Mesendoderm (in vitro differentiated cells): ENCODE results near the gene ADORA2B.
A peak's percentile ranks its signal among the peaks of the same experiment; 100 is the strongest.

Experiments used
- DNase-seq: peaks from one replicate; pipeline ENCODE4 v3.0.0; 2013
- H2AK5ac ChIP-seq: 2 replicates; pipeline ENCODE4 v1.6.1; 2013; ENCODE audit warnings: low read length, inconsistent platforms
- H2BK120ac ChIP-seq: 2 replicates; pipeline ENCODE4 v1.6.1; 2013; ENCODE audit warnings: low read depth, mild to moderate bottlenecking, low read length, moderate library complexity, mixed read lengths
- H2BK15ac ChIP-seq: replicated peaks from 2 replicates; pipeline ENCODE4 v1.6.1; 2013; ENCODE audit warnings: low read depth, mild to moderate bottlenecking, moderate library complexity
- H2BK5ac ChIP-seq: 2 replicates; pipeline ENCODE4 v1.6.1; 2013; ENCODE audit warnings: low read length, inconsistent platforms
- H3K18ac ChIP-seq: 2 replicates; pipeline ENCODE4 v1.6.1; 2013; ENCODE audit warnings: mild to moderate bottlenecking, low read length, mixed read lengths
- H3K23ac ChIP-seq: one replicate; pipeline ENCODE4 v1.6.1; 2013; ENCODE audit warnings: low read length
- H3K27ac ChIP-seq: 2 replicates; pipeline ENCODE4 v1.5.1; 2013; ENCODE audit warnings: low read depth, mild to moderate bottlenecking, inconsistent platforms, low read length, moderate library complexity
- H3K27me3 ChIP-seq: 2 replicates; pipeline ENCODE4 v1.6.1; 2013; ENCODE audit warnings: low read length, control low read depth, mild to moderate bottlenecking, inconsistent platforms; ENCODE audit not compliant: insufficient read depth, poor library complexity
- H3K36me3 ChIP-seq: 2 replicates; pipeline ENCODE4 v1.6.1; 2013; ENCODE audit warnings: low read length, inconsistent platforms; ENCODE audit not compliant: control insufficient read depth, insufficient read depth
- H3K4ac ChIP-seq: one replicate; pipeline ENCODE4 v1.6.1; 2013; ENCODE audit warnings: low read depth, mild to moderate bottlenecking, low read length, moderate library complexity
- H3K4me1 ChIP-seq: 2 replicates; pipeline ENCODE4 v1.6.1; 2013; ENCODE audit warnings: low read depth, low read length, inconsistent platforms; ENCODE audit not compliant: control insufficient read depth
- H3K4me2 ChIP-seq: 2 replicates; pipeline ENCODE4 v1.6.1; 2013; ENCODE audit warnings: low read length
- H3K4me3 ChIP-seq: 2 replicates; pipeline ENCODE4 v1.5.1; 2013; ENCODE audit warnings: mild to moderate bottlenecking, low read length
- H3K56ac ChIP-seq: one replicate; pipeline ENCODE4 v1.6.1; 2013; ENCODE audit warnings: low read length
- H3K79me1 ChIP-seq: 2 replicates; pipeline ENCODE4 v1.6.1; 2013; ENCODE audit warnings: low read length, inconsistent platforms
- H3K79me2 ChIP-seq: 2 replicates; pipeline ENCODE4 v1.6.1; 2013; ENCODE audit warnings: mild to moderate bottlenecking, low read length; ENCODE audit not compliant: control insufficient read depth, insufficient read depth
- H3K9ac ChIP-seq: 2 replicates; pipeline ENCODE4 v1.6.1; 2013; ENCODE audit warnings: low read length, inconsistent platforms
- H4K5ac ChIP-seq: one replicate; pipeline ENCODE4 v1.6.1; 2013; ENCODE audit warnings: low read length
- H4K8ac ChIP-seq: one replicate; pipeline ENCODE4 v1.6.1; 2013; ENCODE audit warnings: low read depth, mild to moderate bottlenecking, control low read depth, low read length, moderate library complexity
- WGBS: extraction: QIAGEN DNeasy Blood & Tissue Kit; methylation state at CpG from one replicate; pipeline ENCODE4 v1.1.7; 2013; ENCODE audit warnings: low lambda C conversion rate, missing lambda C conversion rate; ENCODE audit not compliant: insufficient coverage; ENCODE audit errors: extremely low coverage; 5-methylcytosine and 5-hydroxymethylcytosine counted together

Gene ADORA2B

GRCh38 chr17:15966879-15967248 is 21.9 kb downstream of the ADORA2B start:
- no peak overlapping the region for H3K4me3 ChIP-seq
- no peak overlapping the region for H4K5ac ChIP-seq
- WGBS = no CpG with 5 or more reads among the region's 11 CpGs
- no peak overlapping the region for H2BK15ac ChIP-seq
- H3K23ac ChIP-seq = peak overlapping the region; percentile 48
- peak overlapping the region; percentile 53 for H3K56ac ChIP-seq
- peak overlapping the region; percentile 26 for H3K4me2 ChIP-seq
- no peaks in the 10 kb centered on the region for H3K27me3 ChIP-seq
- no peak overlapping the region for H4K8ac ChIP-seq
- H2BK120ac ChIP-seq = no peak overlapping the region
- peaks cover 4% of the 10 kb centered on the region for H3K4me1 ChIP-seq
- no peaks in the 10 kb centered on the region for H3K79me1 ChIP-seq
- no peak overlapping the region for H2AK5ac ChIP-seq
- H3K79me2 ChIP-seq = no peaks in the 10 kb centered on the region
- H3K4ac ChIP-seq = no peak overlapping the region
- H3K9ac ChIP-seq = peak overlapping the region; percentile 35
- H3K27ac ChIP-seq = peak overlapping the region; percentile 2
- DNase-seq = peak; percentile 63
- peak overlapping the region; percentile 18 for H2BK5ac ChIP-seq
- H3K36me3 ChIP-seq = no peaks in the 10 kb centered on the region
- H3K18ac ChIP-seq = no peak overlapping the region

GRCh38 chr17:15967706-15968399 is 22.9 kb downstream of the ADORA2B start:
- H3K9ac ChIP-seq = no peak overlapping the region
- H3K79me2 ChIP-seq = no peaks in the 10 kb centered on the region
- peaks cover 4% of the 10 kb centered on the region for H3K4me1 ChIP-seq
- H2BK15ac ChIP-seq = no peak overlapping the region
- H3K56ac ChIP-seq = no peak overlapping the region
- no peak overlapping the region for H3K18ac ChIP-seq
- no peak overlapping the region for H4K5ac ChIP-seq
- H3K79me1 ChIP-seq = no peaks in the 10 kb centered on the region
- no peaks in the 10 kb centered on the region for H3K36me3 ChIP-seq
- H3K4me2 ChIP-seq = no peak overlapping the region
- H2BK5ac ChIP-seq = no peak overlapping the region
- H3K4me3 ChIP-seq = no peak overlapping the region
- H3K4ac ChIP-seq = no peak overlapping the region
- no peak for DNase-seq
- no CpG with 5 or more reads among the region's 11 CpGs for WGBS
- no peak overlapping the region for H2AK5ac ChIP-seq
- H3K27ac ChIP-seq = no peak overlapping the region
- no peaks in the 10 kb centered on the region for H3K27me3 ChIP-seq
- no peak overlapping the region for H3K23ac ChIP-seq
- H2BK120ac ChIP-seq = no peak overlapping the region
- H4K8ac ChIP-seq = no peak overlapping the region

GRCh38 chr17:15969463-15969862 is 24.5 kb downstream of the ADORA2B start:
- Histone ChIP-seq H3K36me3 (no peaks in the 10 kb centered on the region), H3K4me2 (no peak overlapping the region), H2BK15ac (no peak overlapping the region), H3K18ac (no peak overlapping the region), H2BK5ac (no peak overlapping the region), H3K27ac (no peak overlapping the region), H3K79me1 (no peaks in the 10 kb centered on the region), H2BK120ac (no peak overlapping the region), H3K23ac (no peak overlapping the region), H3K56ac (no peak overlapping the region), H3K4ac (no peak overlapping the region), H3K4me3 (no peak overlapping the region), H2AK5ac (no peak overlapping the region), H4K5ac (no peak overlapping the region), H3K4me1 (peaks cover 4% of the 10 kb centered on the region), H3K79me2 (no peaks in the 10 kb centered on the region), H3K9ac (no peak overlapping the region), H3K27me3 (no peaks in the 10 kb centered on the region), H4K8ac (no peak overlapping the region)
- WGBS = no CpG with 5 or more reads among the region's 8 CpGs
- no peak for DNase-seq

- Histone ChIP-seq H3K4me3 (no peak overlapping the region), H3K4ac (no peak overlapping the region), H3K56ac (no peak overlapping the region), H3K36me3 (no peaks in the 10 kb centered on the region), H3K18ac (no peak overlapping the region), H3K27me3 (no peaks in the 10 kb centered on the region), H2AK5ac (no peak overlapping the region), H3K4me1 (peaks cover 4% of the 10 kb centered on the region), H3K27ac (no peak overlapping the region), H3K79me2 (no peaks in the 10 kb centered on the region), H2BK5ac (no peak overlapping the region), H3K23ac (no peak overlapping the region), H3K4me2 (no peak overlapping the region), H4K5ac (no peak overlapping the region), H2BK15ac (no peak overlapping the region), H2BK120ac (no peak overlapping the region), H3K79me1 (no peaks in the 10 kb centered on the region), H3K9ac (no peak overlapping the region), H4K8ac (no peak overlapping the region)
- DNase-seq = no peak
- no CpG with 5 or more reads among the region's 2 CpGs for WGBS
Observed at GRCh38 chr17:15970500-15970899, 25.6 kb downstream of the ADORA2B start.

GRCh38 chr17:15971098-15971678 is 26.3 kb downstream of the ADORA2B start:
- no peaks in the 10 kb centered on the region for H3K27me3 ChIP-seq
- no peak overlapping the region for H3K4me3 ChIP-seq
- no peaks in the 10 kb centered on the region for H3K79me1 ChIP-seq
- H4K5ac ChIP-seq = no peak overlapping the region
- H4K8ac ChIP-seq = no peak overlapping the region
- DNase-seq = peak; percentile 49
- no peak overlapping the region for H3K18ac ChIP-seq
- no CpG with 5 or more reads among the region's 5 CpGs for WGBS
- no peak overlapping the region for H2BK15ac ChIP-seq
- no peak overlapping the region for H2AK5ac ChIP-seq
- H3K4me2 ChIP-seq = no peak overlapping the region
- no peak overlapping the region for H3K56ac ChIP-seq
- no peak overlapping the region for H2BK5ac ChIP-seq
- no peaks in the 10 kb centered on the region for H3K36me3 ChIP-seq
- no peak overlapping the region for H3K27ac ChIP-seq
- H3K4me1 ChIP-seq = peaks cover 4% of the 10 kb centered on the region
- no peaks in the 10 kb centered on the region for H3K79me2 ChIP-seq
- H2BK120ac ChIP-seq = no peak overlapping the region
- H3K23ac ChIP-seq = no peak overlapping the region
- no peak overlapping the region for H3K9ac ChIP-seq
- no peak overlapping the region for H3K4ac ChIP-seq

GRCh38 chr17:15971882-15972281 is 27.0 kb downstream of the ADORA2B start:
- Histone ChIP-seq H3K56ac (no peak overlapping the region), H3K4me2 (no peak overlapping the region), H3K9ac (no peak overlapping the region), H2BK5ac (no peak overlapping the region), H3K79me1 (no peaks in the 10 kb centered on the region), H3K27me3 (no peaks in the 10 kb centered on the region), H2AK5ac (no peak overlapping the region), H3K4me1 (peaks cover under 1% of the 10 kb centered on the region), H3K4ac (no peak overlapping the region), H3K23ac (no peak overlapping the region), H4K8ac (no peak overlapping the region), H3K18ac (no peak overlapping the region), H3K36me3 (no peaks in the 10 kb centered on the region), H4K5ac (no peak overlapping the region), H3K4me3 (no peak overlapping the region), H3K27ac (no peak overlapping the region), H3K79me2 (no peaks in the 10 kb centered on the region), H2BK120ac (no peak overlapping the region), H2BK15ac (no peak overlapping the region)
- no CpG with 5 or more reads among the region's 5 CpGs for WGBS
- peak; percentile 51 for DNase-seq
